NB4 (cell line): Measurements from ENCODE around the gene XYLT1.

Experiments used
- DNase-seq: peaks from one replicate; pipeline ENCODE4 v3.0.0; 2010; ENCODE audit warnings: low read depth
- H3K4me3 ChIP-seq: one replicate; pipeline ENCODE4 v1.5.1; 2011; ENCODE audit warnings: mild to moderate bottlenecking, low read depth, low read length, moderate library complexity
- MYC ChIP-seq: IDR thresholded peaks from 2 replicates; pipeline ENCODE4 v1.6.1; 2011; ENCODE audit warnings: low read depth, low read length
- POLR2A ChIP-seq: IDR thresholded peaks from 2 replicates; pipeline ENCODE4 v1.6.1; 2011; ENCODE audit warnings: mild to moderate bottlenecking; ENCODE audit not compliant: insufficient read length; ENCODE audit errors: extremely low read depth
- TF ChIP-seq, protein P1 (sequence below): IDR thresholded peaks from one replicate; pipeline ENCODE4 v1.5.1; 2012; ENCODE audit warnings: low read depth, low read length
- TF ChIP-seq, protein P2 (sequence below): IDR thresholded peaks from 2 replicates; pipeline ENCODE4 v1.6.1; 2011; ENCODE audit warnings: low read depth, low read length

XYLT1 gene

DNA sequence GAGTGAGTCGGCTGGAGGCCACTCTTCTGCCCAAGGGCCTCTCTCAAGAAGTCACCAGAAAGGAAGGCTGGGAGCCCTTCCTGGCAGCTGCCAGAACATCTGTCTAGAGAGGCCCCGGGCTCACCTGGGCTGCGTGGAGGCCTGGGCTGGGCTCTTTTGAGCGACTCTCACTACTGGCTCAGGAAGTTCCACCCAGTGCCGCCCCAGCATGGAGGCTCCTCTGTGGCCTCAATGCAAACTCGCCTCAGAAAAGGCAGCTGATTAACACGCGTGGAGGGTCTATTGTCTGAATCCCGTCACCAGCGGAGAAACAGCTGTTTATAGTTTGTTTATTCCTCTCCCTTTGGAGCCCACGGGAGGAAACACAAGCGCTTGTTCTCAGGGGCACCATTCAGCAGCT is 25.3 kb downstream of the XYLT1 start:
- H3K4me3 ChIP-seq, result no peak overlapping the region
- DNase-seq, result no peak
- TF ChIP-seq MYC, result no peak
- TF ChIP-seq POLR2A, result no peak
- TF ChIP-seq, protein P1, sequence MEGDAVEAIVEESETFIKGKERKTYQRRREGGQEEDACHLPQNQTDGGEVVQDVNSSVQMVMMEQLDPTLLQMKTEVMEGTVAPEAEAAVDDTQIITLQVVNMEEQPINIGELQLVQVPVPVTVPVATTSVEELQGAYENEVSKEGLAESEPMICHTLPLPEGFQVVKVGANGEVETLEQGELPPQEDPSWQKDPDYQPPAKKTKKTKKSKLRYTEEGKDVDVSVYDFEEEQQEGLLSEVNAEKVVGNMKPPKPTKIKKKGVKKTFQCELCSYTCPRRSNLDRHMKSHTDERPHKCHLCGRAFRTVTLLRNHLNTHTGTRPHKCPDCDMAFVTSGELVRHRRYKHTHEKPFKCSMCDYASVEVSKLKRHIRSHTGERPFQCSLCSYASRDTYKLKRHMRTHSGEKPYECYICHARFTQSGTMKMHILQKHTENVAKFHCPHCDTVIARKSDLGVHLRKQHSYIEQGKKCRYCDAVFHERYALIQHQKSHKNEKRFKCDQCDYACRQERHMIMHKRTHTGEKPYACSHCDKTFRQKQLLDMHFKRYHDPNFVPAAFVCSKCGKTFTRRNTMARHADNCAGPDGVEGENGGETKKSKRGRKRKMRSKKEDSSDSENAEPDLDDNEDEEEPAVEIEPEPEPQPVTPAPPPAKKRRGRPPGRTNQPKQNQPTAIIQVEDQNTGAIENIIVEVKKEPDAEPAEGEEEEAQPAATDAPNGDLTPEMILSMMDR, result no peak
- TF ChIP-seq, protein P2, sequence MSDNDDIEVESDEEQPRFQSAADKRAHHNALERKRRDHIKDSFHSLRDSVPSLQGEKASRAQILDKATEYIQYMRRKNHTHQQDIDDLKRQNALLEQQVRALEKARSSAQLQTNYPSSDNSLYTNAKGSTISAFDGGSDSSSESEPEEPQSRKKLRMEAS, result no peak

DNA sequence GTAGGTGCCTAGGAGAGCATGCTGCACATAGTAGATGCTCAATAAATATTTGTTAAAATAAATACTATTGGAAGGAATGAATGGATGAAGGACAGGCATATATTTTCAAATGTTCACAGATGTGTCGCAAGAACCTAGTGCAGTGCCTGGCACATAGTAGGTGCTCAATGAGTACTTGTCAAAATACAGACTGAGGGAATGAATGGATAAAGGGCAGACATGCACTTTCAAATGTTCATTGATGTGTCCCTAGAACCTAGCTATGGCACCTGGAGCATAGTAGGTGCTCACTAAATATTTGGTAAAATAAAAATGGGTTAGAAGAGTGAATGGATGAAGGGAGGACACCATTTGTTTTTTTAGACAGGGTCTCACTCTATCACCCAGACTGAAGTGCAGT is 26.1 kb downstream of the XYLT1 start:
- TF ChIP-seq POLR2A, result no peak
- TF ChIP-seq, protein P1, result no peak
- TF ChIP-seq, protein P2, result no peak
- TF ChIP-seq MYC, result no peak
- no peak overlapping the region for H3K4me3 ChIP-seq
- no peak for DNase-seq

DNA sequence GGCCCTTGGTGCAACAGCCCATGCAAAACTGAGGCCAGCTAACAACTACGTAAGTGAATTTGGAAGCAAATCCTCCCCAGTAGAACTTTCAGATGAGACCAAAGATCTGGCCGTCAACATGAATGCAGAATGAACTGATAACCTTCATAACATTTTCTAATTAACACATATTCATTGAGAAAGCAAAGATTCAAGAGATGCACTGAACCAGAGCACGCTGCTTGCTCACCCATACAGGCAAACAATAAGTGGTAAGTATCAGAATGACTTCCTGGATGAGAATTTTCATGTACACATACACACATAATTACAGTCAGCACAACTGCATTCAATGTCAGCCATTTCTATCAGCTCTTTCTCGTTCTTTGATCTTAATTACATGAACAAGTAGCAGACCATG is 30.6 kb downstream of the XYLT1 start:
- no peak overlapping the region for H3K4me3 ChIP-seq
- DNase-seq, result no peak
- TF ChIP-seq MYC (no peak), POLR2A (no peak)
- TF ChIP-seq, protein P2, result no peak
- TF ChIP-seq, protein P1, result no peak

DNA sequence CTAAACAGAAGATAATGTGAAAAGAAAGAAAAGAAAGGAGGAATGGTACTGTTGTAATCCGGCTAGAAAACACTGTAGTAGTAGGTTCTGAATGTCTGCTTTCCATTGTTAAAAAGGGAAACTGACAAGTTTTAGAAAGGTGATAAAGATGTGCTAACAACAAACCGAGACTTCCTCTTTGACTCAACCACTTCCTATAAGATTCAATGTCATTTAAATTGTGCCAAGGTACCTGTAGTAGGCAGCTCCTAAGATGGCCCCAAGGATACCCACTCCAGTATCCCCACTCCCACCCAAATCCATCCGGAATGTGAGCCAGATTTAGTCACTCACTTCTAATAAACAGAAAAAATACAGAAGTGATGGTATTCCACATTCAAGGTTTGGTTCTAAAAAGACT is 31.2 kb downstream of the XYLT1 start:
- DNase-seq, result no peak
- TF ChIP-seq MYC (no peak), POLR2A (no peak)
- TF ChIP-seq, protein P2, result no peak
- TF ChIP-seq, protein P1, result no peak
- no peak overlapping the region for H3K4me3 ChIP-seq

DNA sequence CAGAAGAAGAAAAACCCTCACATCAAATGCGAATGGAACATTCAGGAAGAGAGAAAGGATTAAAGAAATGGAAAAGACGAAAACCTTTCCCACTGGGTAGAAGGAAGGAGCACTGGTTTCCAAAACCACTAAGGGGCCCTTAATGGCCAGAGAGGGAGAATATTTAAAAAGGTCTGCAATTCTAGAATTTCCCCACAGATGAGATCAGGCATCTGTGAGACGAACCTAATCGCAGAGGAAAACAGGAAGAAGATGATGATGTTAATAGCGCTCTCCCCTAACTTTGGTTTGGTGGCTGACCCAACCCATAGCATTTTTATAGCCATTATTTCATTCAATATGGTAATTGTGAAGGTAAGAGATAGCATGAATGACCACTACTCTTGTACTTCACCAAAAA is 32.8 kb downstream of the XYLT1 start:
- DNase-seq, result no peak
- TF ChIP-seq, protein P2, result no peak
- TF ChIP-seq POLR2A (no peak), MYC (no peak)
- TF ChIP-seq, protein P1, result no peak
- H3K4me3 ChIP-seq, result no peak overlapping the region

DNA sequence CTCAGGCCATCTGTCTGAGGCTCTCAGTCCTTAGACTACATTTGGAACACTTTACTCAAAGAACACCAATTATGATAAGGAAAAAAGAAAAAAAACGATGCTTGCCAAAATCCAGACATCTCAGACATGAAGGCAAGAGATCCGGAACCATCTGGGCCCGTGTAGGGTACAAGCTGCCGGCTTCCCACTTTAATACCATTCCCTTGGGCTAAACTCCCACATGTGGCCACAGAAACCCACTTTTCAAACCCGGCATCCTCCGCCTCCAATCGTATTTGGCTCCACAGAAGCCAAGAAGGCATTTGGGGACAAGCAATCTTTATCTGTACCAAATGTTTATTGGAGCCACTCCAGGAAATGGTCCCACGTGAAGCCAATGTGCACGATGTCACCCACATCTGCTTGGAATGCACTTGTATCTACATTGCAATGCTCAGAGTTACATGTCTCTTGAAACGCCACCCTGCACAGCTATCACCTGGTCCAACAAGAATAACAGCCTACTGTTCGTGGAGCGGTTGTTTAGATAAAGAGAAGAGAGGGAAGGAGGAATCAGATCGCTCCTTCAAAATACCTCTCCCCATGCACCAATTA is 33.5 kb downstream of the XYLT1 start:
- no peak overlapping the region for H3K4me3 ChIP-seq
- DNase-seq, result no peak
- TF ChIP-seq, protein P2, result no peak
